Measurements from ENCODE around the gene RABGAP1L. TPM values are rescaled to one million over a fixed set of nuclear protein-coding genes. Genes with fewer than 3 reads are reported as not detected.

Gene RABGAP1L
- total and polyA plus RNA-seq, 2 of the 4 experiments (the other 2 are of a cell fraction) = 7.9 to 26.7 TPM

- Histone ChIP-seq H4K20me1 (ENCODE audit: insufficient read depth, low read length) (no peaks in the 10 kb centered on the region), H3K4me2 (ENCODE audit: low read depth, low read length) (peak overlapping the region; percentile 56; the same call in 1 of the 2 replicates)
Observed at GRCh38 chr1:174414203-174414602, 254.9 kb downstream of the RABGAP1L start.

More at GRCh38 chr1:174414203-174414602, 254.9 kb downstream of the RABGAP1L start:
- H3K27me3 ChIP-seq (ENCODE audit: control insufficient read depth, insufficient read depth, low read length) = no peaks in the 10 kb centered on the region
- H2BK5ac ChIP-seq (ENCODE audit: low read depth, low read length, poor library complexity, severe bottlenecking) = no peak overlapping the region
- WGBS, 2 experiments (ENCODE audit: extremely low coverage in 2 of 2, insufficient read length in 1 of 2) = no CpG with 5 or more reads among the region's 1 CpG
- H3K56ac ChIP-seq (ENCODE audit: extremely low read depth, insufficient read depth, low read length) = no peak overlapping the region
- no peak overlapping the region for H2BK15ac ChIP-seq (ENCODE audit: low read depth, low read length)
- no peak overlapping the region for H2BK20ac ChIP-seq (ENCODE audit: low read depth, low read length)
- ChIA-PET POLR2A (ENCODE audit: unreplicated experiment) (no interaction called here), CTCF (interaction anchor here (0.6 to 1.1 kb wide), 2 partner anchors 9 to 1101 kb away, joined by 3 to 5 read pairs; no protein-coding TSS in a partner anchor)
- H3K9ac ChIP-seq (ENCODE audit: low read depth, low read length) = no peak overlapping the region
- H2BK120ac ChIP-seq (ENCODE audit: low read depth, low read length) = no peak overlapping the region
- H2AFZ ChIP-seq (replicated peaks; ENCODE audit: low read length, poor library complexity) = no peak overlapping the region
- BruUV-seq (replicated peaks) = no TSS peak
- H2AK9ac ChIP-seq (replicated peaks; ENCODE audit: low read depth, low read length, poor library complexity) = no peak overlapping the region
- no peak overlapping the region for H4K5ac ChIP-seq (ENCODE audit: low read depth, low read length)
- H4K8ac ChIP-seq (ENCODE audit: low read depth in 2 of 2, low read length in 2 of 2) = no peak overlapping the region
- no peak overlapping the region for H4K91ac ChIP-seq (ENCODE audit: insufficient read depth, low read depth, low read length)
- ATAC-seq (ENCODE audit: low read depth) (no peak), DNase-seq (no peak)
- H3K9me1 ChIP-seq (ENCODE audit: insufficient read depth, low read length) = no peaks in the 10 kb centered on the region
- in situ Hi-C loops (cut with MboI; ENCODE audit: low sequenced_read_pairs) (no loop called here), dilution Hi-C loops (cut with HindIII; ENCODE audit: low sequenced_read_pairs, unreplicated experiment) (no loop called here), intact Hi-C loops (cut with micrococcal nuclease) (loop anchor here (5.0 kb wide), 1 partner anchor 313 kb away; no protein-coding TSS in a partner anchor)
- H3K36me3 ChIP-seq (ENCODE audit: control insufficient read depth, insufficient read depth, low read length) = no peaks in the 10 kb centered on the region
- no peak overlapping the region for H3K4me3 ChIP-seq (ENCODE audit: insufficient read depth, low read depth, low read length)
- H3K4me1 ChIP-seq (ENCODE audit: control insufficient read depth, insufficient read depth, low read length) = no peaks in the 10 kb centered on the region
- no peaks in the 10 kb centered on the region; a peak in 2 of 4 replicates for H3K79me1 ChIP-seq (ENCODE audit: low read depth in 1 of 2, low read length in 2 of 2)
- no peak overlapping the region for H2AK5ac ChIP-seq (ENCODE audit: low read depth, low read length)
- no peak overlapping the region for H3K14ac ChIP-seq (replicated peaks; ENCODE audit: low read depth, low read length)
- no peak overlapping the region for H3K23ac ChIP-seq (ENCODE audit: low read depth, low read length)
- TF ChIP-seq, protein P1, sequence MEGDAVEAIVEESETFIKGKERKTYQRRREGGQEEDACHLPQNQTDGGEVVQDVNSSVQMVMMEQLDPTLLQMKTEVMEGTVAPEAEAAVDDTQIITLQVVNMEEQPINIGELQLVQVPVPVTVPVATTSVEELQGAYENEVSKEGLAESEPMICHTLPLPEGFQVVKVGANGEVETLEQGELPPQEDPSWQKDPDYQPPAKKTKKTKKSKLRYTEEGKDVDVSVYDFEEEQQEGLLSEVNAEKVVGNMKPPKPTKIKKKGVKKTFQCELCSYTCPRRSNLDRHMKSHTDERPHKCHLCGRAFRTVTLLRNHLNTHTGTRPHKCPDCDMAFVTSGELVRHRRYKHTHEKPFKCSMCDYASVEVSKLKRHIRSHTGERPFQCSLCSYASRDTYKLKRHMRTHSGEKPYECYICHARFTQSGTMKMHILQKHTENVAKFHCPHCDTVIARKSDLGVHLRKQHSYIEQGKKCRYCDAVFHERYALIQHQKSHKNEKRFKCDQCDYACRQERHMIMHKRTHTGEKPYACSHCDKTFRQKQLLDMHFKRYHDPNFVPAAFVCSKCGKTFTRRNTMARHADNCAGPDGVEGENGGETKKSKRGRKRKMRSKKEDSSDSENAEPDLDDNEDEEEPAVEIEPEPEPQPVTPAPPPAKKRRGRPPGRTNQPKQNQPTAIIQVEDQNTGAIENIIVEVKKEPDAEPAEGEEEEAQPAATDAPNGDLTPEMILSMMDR (conservative IDR thresholded peaks at IDR 0.05; ENCODE audit: low read depth, low read length) = no peak
- TF ChIP-seq BHLHE40 (IDR thresholded peaks at IDR 0.05; ENCODE audit: low read depth, low read length) (no peak), ELK1 (IDR thresholded peaks at IDR 0.05; ENCODE audit: borderline replicate concordance, low read depth, low read length) (no peak), RCOR1 (IDR thresholded peaks at IDR 0.05; ENCODE audit: insufficient replicate concordance, low read length) (no peak), MAZ (IDR thresholded peaks at IDR 0.05; ENCODE audit: borderline replicate concordance, low read depth, low read length) (no peak), SMC3 (IDR thresholded peaks at IDR 0.05; ENCODE audit: low read depth, low read length) (no peak), FOS (IDR thresholded peaks at IDR 0.05; ENCODE audit: low read depth, low read length) (no peak), RFX5 (IDR thresholded peaks at IDR 0.05; ENCODE audit: low read depth, low read length) (no peak), CEBPB (IDR thresholded peaks at IDR 0.05; ENCODE audit: low read depth, low read length) (no peak), POLR2A (IDR thresholded peaks at IDR 0.05; ENCODE audit: low read depth, low read length) (no peak), RAD21 (IDR thresholded peaks at IDR 0.05; ENCODE audit: low read length) (no peak), NFE2L2 (IDR thresholded peaks at IDR 0.05; ENCODE audit: low read depth, low read length) (no peak), CHD1 (IDR thresholded peaks at IDR 0.05; ENCODE audit: low read depth, low read length) (no peak), MXI1 (IDR thresholded peaks at IDR 0.05; ENCODE audit: borderline replicate concordance, low read depth, low read length) (no peak), MAFK (IDR thresholded peaks at IDR 0.05; ENCODE audit: low read depth, low read length) (no peak)
- TF ChIP-seq, protein P2, sequence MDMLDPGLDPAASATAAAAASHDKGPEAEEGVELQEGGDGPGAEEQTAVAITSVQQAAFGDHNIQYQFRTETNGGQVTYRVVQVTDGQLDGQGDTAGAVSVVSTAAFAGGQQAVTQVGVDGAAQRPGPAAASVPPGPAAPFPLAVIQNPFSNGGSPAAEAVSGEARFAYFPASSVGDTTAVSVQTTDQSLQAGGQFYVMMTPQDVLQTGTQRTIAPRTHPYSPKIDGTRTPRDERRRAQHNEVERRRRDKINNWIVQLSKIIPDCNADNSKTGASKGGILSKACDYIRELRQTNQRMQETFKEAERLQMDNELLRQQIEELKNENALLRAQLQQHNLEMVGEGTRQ (IDR thresholded peaks at IDR 0.05; ENCODE audit: low read depth, low read length) = no peak
- no peak overlapping the region for H3K4ac ChIP-seq (ENCODE audit: low read depth, low read length)
- H3K18ac ChIP-seq (ENCODE audit: low read depth, low read length) = no peak overlapping the region
- H3K27ac ChIP-seq (ENCODE audit: insufficient read depth, low read length) = no peak overlapping the region
- H3K9me3 ChIP-seq (ENCODE audit: control insufficient read depth, insufficient read depth, low read length) = no peaks in the 10 kb centered on the region
